GM19328 (cell line): ENCODE measurements around the gene HARS1.
"Not testable (repeated sequence)": the region's sequence is repeated elsewhere in the genome, so short reads cannot be mapped to it uniquely, and the experiment has no call there.

Source experiments
- ATAC-seq: cut with Tn5 transposase; IDR thresholded peaks from one replicate; pipeline ENCODE4 v1.9.1; 2021; ENCODE audit warnings: mild to moderate bottlenecking, moderate library complexity; ENCODE audit not compliant: unreplicated experiment

Gene HARS1

DNA sequence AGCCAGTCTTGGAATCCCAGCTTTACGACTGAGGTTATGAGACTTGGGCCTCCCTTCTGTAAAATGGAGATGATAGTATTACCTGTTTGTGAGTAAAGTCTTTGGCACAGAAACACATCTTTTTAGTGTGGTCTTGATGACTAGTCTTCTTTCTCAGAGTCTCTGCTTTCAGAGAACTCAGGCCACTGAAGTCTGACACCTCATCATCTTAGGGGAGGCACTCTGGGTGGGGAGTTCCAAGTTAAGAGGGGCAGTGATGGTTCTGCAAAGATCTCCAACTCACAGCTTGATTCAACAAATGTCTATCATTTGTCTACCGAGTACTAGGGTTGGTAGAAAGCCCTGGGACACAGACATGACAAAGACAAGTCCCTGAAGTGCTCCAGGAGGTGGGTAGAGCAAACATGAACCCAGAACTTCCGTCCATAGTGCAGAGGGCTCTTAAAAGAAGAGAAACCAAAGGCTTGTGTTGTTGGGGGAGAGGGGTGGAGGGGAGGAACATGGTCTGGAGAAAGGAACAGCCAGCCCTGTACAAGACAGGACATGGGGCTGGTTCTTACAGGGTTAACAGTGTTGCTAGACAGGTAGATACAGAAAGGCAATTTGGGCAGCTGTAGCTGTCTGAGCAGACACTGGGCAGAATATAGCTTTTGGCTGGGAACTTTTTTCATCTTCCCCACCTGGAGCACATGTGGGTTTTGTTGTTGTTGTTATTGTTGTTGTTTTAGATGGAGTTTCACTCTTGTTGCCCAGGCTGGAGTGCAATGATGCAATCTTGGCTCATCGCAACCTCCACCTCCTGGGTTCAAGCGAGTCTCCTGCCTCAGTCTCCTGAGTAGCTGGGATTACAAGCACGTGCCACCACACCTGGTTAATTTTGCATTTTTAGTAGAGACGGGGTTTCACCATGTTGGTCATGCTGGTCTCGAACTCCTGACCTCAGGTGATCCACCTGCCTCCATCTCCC is 55.6 kb downstream of the HARS1 start:
- no peak for ATAC-seq

DNA sequence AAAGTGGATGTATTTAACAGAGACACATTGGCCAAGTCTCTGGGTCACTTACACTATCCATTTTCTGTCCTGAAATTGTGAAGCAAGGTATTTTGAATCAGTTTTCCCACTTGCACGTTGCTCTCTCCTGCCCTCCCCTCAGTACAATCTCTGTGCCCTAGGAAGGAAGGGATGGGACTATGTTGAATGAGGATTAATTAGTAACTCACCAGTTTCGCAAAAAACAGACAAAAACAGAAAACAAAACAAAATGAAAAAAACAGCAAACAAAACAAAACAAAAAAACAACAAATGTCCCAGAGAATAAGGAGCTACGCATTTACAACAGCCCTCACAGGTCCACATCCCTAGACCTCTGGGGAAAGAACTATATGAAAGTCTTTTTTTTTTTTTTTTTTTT is 57.1 kb downstream of the HARS1 start:
- no peak for ATAC-seq

DNA sequence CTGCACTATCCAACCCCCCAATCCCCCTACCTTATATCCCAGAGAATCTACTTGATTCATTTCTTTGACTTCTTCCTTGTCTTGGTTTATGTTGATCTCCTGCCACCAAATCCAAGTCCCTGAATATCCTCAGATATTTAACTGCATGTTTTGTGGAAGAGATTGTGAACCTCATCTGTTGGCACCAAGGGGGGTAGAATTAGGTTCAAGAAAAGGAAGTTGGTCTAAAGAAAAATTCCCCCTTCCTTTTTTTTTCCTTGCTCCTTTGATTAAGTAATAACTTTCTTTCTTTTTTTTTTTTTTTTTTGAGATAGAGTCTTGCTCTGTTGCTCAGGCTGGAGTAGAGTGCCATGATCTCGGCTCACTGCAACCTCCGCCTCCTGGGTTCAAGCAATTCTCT is 57.7 kb downstream of the HARS1 start:
- ATAC-seq: no peak

DNA sequence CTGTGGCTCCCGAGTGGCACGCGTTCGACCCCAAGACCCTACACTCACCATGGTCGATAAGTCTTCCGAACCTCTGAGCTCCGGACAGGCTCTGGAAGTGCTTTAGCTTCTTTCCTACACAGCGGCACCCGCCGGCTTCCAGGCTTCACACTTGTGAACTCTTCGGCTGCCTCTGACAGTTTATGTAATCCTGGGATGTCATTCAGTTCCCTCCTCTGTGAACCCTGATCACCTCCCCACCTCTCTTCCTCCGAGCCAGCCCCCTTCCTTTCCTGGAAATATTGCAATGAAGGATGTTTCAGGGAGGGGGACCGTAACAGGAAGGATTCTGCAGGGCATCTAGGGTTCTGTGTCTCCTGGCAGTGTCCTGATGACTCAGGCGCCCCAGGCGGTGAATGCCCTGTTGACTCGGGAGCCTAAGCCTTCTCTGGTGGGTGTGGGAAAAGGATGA is 58.1 kb downstream of the HARS1 start, which contains the start of gene CD14:
CD14 (minus strand) TSS at position 155 of the 451 bp plus-strand sequence; CDS start at position 51, 104 bp downstream.
- ATAC-seq: no peak

DNA sequence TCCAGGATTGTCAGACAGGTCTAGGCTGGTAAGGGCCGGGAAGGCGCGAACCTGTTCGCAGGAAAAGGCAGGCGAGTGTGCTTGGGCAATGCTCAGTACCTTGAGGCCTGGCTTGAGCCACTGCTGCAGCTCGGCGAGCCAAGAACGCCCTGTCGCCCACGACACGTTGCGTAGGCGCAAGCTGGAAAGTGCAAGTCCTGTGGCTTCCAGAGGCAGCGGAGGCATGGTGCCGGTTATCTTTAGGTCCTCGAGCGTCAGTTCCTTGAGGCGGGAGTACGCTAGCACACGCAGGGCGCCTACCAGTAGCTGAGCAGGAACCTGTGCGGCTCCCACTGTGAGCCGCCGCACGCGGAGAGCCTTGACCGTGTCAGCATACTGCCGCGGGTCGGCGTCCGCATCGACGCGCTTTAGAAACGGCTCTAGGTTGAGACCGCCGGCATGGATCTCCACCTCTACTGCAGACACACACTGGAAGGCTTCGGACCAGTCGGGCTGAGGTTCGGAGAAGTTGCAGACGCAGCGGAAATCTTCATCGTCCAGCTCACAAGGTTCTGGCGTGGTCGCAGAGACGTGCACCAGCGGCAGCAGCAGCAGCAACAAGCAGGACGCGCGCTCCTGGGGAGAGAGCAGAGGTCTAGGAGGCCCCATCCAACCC is 58.7 kb downstream of the HARS1 start:
- no peak for ATAC-seq

DNA sequence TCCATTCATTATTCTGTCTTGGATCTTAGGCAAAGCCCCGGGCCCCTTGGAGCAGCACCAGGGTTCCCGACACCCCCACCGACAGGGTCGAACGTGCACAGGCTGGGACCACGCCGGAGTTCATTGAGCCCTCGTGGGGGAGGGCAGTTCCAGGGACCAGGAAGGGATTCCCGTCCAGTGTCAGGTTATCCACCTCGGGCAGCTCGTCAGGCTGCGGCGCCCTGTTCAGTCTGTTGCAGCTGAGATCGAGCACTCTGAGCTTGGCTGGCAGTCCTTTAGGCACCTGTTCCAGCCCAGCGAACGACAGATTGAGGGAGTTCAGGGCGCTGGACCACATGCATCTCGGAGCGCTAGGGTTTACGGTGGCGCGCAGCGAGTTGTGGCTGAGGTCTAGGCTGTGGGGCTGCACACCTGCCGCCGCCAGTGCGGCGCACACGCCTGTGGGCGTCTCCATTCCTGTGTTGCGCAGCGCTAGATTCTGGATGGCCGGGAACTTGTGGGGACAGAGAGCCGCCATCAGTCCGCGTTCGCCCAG is 59.3 kb downstream of the HARS1 start:
- ATAC-seq: no peak

DNA sequence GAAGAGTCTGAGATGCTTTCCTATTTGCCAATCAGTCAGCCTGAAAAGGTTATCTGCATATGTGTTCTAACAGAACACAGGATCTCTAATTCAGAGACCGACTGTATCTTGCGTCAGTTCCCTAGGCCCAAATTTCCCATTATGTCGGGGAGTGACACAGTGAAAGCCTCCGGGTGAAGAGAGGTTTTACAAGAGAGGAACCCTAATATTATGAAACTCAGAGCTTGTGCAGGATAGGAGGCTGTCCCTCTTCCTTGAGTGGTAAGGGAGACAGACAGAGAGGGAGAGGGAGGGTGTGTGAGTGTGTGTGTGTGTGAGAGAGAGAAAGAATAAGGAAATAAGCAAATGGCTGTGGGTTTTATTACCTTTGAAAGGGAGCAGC is 60.1 kb downstream of the HARS1 start:
- no peak for ATAC-seq

DNA sequence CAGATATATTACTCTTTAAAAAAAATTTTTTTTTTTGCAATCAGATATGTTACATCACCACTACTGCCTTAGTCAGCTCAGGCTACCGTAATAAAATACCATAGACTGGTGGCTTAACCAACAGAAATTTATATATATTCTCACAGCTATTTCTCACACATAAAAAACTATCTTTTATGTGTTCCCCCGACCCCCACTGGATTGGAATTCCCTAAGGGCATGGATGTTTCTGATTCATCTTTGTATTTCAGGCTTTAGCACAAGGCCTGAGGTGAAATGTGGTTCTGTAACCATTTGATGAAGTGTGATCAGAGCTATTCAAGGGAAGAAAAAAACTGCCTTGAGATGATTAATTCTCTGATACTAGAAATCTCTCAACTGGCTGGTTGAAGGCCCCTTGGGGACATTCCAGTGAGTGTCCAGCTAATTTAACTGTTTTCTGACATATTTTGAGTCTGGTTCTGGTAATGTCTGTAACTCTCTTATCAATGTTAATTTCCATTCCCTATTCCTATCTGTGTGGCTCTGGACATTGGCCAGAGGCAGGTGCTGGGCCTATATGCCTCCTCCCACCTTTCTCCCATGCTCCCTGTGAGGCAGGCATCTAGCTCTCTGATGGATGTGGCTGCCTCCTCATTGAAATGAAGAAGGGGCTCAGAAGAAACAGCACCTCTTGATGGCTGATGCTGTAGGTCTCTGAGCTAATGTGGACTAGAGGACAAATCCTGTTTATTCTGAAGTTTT is 60.7 kb downstream of the HARS1 start:
- no peak for ATAC-seq

DNA sequence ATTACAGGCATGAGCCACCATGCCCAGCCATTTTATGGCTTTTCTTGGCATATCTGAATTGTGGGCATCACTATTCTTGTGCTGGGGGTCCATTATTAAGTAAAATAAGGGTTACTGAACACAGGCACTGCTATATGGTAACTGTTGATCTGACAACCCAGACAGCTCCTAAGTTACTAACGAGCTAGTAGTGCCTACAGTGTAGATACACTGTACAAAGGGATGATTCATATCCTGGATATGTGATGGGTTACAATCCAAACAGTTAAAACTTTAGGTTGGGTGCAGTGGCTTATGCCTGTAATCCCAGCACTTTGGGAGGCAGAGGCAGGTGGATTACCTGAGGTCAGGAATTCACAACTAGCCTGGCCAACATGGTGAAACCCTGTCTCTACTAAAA is 62.5 kb downstream of the HARS1 start:
- no peak for ATAC-seq

DNA sequence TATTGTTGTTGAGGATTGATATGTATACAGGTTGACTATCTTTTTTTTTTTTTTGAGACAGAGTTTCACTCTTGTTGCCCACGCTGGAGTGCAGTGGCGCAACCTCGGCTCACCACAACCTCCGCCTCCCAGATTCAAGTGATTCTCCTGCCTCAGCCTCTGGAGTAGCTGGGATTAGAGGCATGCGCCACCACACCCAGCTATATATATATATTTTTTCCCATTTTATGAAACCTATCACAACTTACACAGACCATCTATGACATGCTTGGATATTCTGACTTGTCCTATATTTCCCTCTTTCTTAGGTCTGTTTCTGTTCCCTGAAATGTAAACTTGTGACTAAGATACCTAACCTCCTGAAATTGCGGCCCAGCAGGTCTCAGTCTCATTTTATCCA is 63.2 kb downstream of the HARS1 start:
- no peak for ATAC-seq

DNA sequence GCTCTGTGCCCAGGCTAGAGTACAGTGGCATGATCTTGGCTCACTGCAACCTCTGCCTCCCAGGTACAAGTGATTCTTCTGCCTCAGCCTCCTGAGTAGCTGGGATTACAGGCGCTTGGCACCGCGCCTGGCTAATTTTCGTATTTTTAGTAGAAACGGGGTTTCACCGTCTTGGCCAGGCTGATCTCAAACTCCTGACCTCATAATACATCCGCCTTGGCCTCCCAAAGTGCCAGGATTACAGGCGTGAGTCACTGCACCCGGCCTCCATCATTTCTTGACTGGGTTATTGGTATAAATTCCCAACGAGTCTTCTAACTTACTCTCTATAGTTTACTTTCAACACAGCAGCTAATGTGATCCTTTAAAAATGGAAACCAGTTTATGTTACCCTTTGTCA is 66.3 kb downstream of the HARS1 start:
- not testable (repeated sequence) for ATAC-seq
